Epithelial cell of umbilical artery (primary cell): ENCODE measurements around the gene TDG. TPM values are rescaled to one million over a fixed set of nuclear protein-coding genes. Genes with fewer than 3 reads are reported as not detected.

Experiments used
- total RNA-seq: library from RNA; depleted of rRNA; stranded (reverse); fragments of >200 nt; gene quantifications from 2 replicates; pipeline ENCODE4 v1.2.3, GENCODE V29; 2014

Gene TDG
- 21.1 and 32.8 TPM in 2 replicates for total RNA-seq

DNA sequence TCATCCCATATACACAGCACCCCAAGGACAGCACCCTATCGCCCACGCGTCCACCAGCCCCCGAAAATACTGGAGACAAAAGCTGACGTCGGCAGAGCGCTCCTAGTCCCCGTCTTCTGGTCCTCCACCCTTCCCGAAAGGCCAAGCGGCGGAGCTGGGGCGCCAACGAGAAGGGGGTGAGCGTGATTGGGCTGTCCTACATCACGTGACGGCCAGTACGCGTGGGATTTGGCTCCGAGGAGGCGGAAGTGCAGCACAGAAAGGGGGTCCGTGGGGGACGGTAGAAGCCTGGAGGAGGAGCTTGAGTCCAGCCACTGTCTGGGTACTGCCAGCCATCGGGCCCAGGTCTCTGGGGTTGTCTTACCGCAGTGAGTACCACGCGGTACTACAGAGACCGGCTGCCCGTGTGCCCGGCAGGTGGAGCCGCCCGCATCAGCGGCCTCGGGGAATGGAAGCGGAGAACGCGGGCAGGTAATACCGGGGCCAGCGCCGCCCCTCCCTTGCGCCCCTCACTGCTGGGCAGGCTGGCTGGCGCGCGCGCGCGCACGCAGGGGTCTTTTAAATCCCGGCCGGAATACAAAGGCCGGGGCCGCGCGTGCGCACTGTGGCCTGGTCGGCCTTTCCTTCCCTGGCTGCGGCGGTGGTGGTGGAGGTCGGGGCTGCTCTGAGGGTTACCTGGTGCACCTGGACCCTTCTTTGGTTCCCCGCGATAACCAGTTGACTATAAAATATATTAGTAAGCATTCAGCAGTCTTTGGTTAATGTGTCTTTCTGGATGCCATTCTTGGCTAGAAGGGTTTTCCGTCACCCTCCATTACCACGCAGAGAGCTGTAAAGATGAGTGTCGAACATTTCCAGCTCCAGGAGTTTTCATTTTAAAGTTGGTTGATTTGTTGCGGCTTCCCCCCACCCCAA lies at the start of gene TDG:
TDG (plus strand) TSS at position 283 of the 915 bp plus-strand sequence; CDS start at position 449, 166 bp downstream.

DNA sequence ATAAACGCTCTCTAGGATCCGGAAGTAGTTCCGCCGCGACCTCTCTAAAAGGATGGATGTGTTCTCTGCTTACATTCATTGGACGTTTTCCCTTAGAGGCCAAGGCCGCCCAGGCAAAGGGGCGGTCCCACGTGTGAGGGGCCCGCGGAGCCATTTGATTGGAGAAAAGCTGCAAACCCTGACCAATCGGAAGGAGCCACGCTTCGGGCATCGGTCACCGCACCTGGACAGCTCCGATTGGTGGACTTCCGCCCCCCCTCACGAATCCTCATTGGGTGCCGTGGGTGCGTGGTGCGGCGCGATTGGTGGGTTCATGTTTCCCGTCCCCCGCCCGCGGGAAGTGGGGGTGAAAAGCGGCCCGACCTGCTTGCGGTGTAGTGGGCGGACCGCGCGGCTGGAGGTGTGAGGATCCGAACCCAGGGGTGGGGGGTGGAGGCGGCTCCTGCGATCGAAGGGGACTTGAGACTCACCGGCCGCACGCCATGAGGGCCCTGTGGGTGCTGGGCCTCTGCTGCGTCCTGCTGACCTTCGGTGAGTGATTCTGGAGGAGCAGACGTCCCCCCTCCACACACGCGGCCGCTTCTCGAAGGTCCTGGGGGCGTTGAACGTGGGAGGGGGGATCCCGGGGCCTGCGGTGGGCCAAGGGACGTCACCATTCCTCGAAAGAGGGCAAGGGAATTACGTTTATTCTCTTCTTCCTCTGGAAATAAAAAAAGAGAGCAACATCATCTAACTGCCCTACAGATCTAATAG lies 35.5 kb upstream of the TDG start, which contains the start of gene HSP90B1:
HSP90B1 (plus strand) TSS at position 377 of the 753 bp plus-strand sequence; CDS start at position 483, 106 bp downstream.

Other genes starting within 250 kb of the TDG start
- gene NT5DC3, start 124.6 kb upstream of the TDG start, total RNA-seq, result 3.2 and 3.6 TPM in 2 replicates
- 835 and 898 TPM in 2 replicates for gene HSP90B1, start 35.5 kb upstream of the TDG start, total RNA-seq
- gene GLT8D2, start 84.3 kb downstream of the TDG start, total RNA-seq, result 0.32 and 2.6 TPM in 2 replicates
- gene HCFC2, start 98.7 kb downstream of the TDG start, total RNA-seq, result 10.7 and 24.0 TPM in 2 replicates
- 13.3 and 20.8 TPM in 2 replicates for gene NFYB, start 172.3 kb downstream of the TDG start, total RNA-seq
- 408 and 915 TPM in 2 replicates for gene TXNRD1, start 249.9 kb downstream of the TDG start, total RNA-seq